Hepatocyte (in vitro differentiated cells): ENCODE results near the gene KDM4C. TPM values are rescaled to one million over a fixed set of nuclear protein-coding genes. Genes with fewer than 3 reads are reported as not detected.

Experiments used
- DNase-seq: peaks from one replicate; pipeline ENCODE4 v3.0.0-alpha.2; 2016; ENCODE audit warnings: low spot score
- H2AFZ ChIP-seq: fragments of 200-600 bp; sonication (generic); 2 replicates; pipeline ENCODE4 v1.6.0; 2016; ENCODE audit warnings: antibody characterized with exemption, mild to moderate bottlenecking
- H3K27ac ChIP-seq: fragments of 200-600 bp; sonication (generic); 2 replicates; pipeline ENCODE4 v1.5.1; 2016; ENCODE audit warnings: mild to moderate bottlenecking
- H3K27me3 ChIP-seq: fragments of 200-600 bp; sonication (generic); 2 replicates; pipeline ENCODE4 v1.6.1; 2016
- H3K36me3 ChIP-seq: fragments of 200-600 bp; sonication (generic); replicated peaks from 2 replicates; pipeline ENCODE4 v1.5.1; 2016; ENCODE audit warnings: low read depth; ENCODE audit not compliant: insufficient read depth
- H3K4me1 ChIP-seq: fragments of 200-600 bp; sonication (generic); 2 replicates; pipeline ENCODE4 v1.5.1; 2016; ENCODE audit warnings: mild to moderate bottlenecking, moderate library complexity; ENCODE audit not compliant: insufficient read depth
- H3K4me2 ChIP-seq: fragments of 200-600 bp; sonication (generic); 2 replicates; pipeline ENCODE4 v1.6.0; 2016
- H3K4me3 ChIP-seq: fragments of 200-600 bp; sonication (generic); 2 replicates; pipeline ENCODE4 v1.5.1; 2016; ENCODE audit warnings: mild to moderate bottlenecking
- H3K79me2 ChIP-seq: fragments of 200-600 bp; sonication (generic); 2 replicates; pipeline ENCODE4 v1.6.0; 2017; ENCODE audit warnings: mild to moderate bottlenecking
- H3K9me2 ChIP-seq: fragments of 200-600 bp; sonication (generic); replicated peaks from 2 replicates; pipeline ENCODE4 v1.6.0; 2017; ENCODE audit warnings: mild to moderate bottlenecking; ENCODE audit not compliant: insufficient read depth
- H3K9me3 ChIP-seq: fragments of 200-600 bp; sonication (generic); 2 replicates; pipeline ENCODE4 v1.5.1; 2016; ENCODE audit warnings: low read depth, mild to moderate bottlenecking
- H4K20me1 ChIP-seq: fragments of 200-600 bp; sonication (generic); 2 replicates; pipeline ENCODE4 v1.6.0; 2016; ENCODE audit warnings: mild to moderate bottlenecking; ENCODE audit not compliant: insufficient read depth, poor library complexity, severe bottlenecking
- CTCF ChIP-seq: fragments of 200-600 bp; sonication (generic); IDR thresholded peaks from 2 replicates; pipeline ENCODE4 v1.5.1; 2016; ENCODE audit warnings: antibody characterized with exemption, mild to moderate bottlenecking; ENCODE audit not compliant: poor library complexity
- EZH2 ChIP-seq: fragments of 200-600 bp; sonication (generic); IDR thresholded peaks from 2 replicates; pipeline ENCODE4 v1.6.1; 2016; ENCODE audit warnings: antibody characterized with exemption, mild to moderate bottlenecking, borderline replicate concordance
- EZH2phosphoT487 ChIP-seq: fragments of 200-600 bp; sonication (generic); IDR thresholded peaks from one replicate; pipeline ENCODE4 v1.6.1; 2018; ENCODE audit warnings: antibody characterized with exemption, mild to moderate bottlenecking, low read depth, moderate library complexity; ENCODE audit not compliant: unreplicated experiment, severe bottlenecking
- WGBS: methylation state at CpG from one replicate; pipeline ENCODE4 v1.1.6; 2016; ENCODE audit warnings: low lambda C conversion rate; ENCODE audit errors: missing lambda C conversion rate; 5-methylcytosine and 5-hydroxymethylcytosine counted together
- polyA plus RNA-seq: library from polyadenylated mRNA; unstranded; fragments of >200 nt; fragmentation: Nextera tagmentation; extraction: Ambion mirVana; gene quantifications from 2 replicates; pipeline ENCODE4 v1.2.1, GENCODE V29; 2016
- total RNA-seq: library from RNA; depleted of rRNA; stranded (reverse); fragments of >200 nt; gene quantifications from 2 replicates; pipeline ENCODE4 v1.2.3, GENCODE V29; 2014

Gene KDM4C
- total and polyA plus RNA-seq, 2 experiments from 2014 or later: 16.1 to 28.7 TPM

GRCh38 chr9:6955251-6955921 is 197.6 kb downstream of the KDM4C start:
- DNase-seq: peak; percentile 14
- peaks cover 14% of the 10 kb centered on the region for H3K4me1 ChIP-seq
- no peak overlapping the region for H3K4me3 ChIP-seq
- H4K20me1 ChIP-seq: no peaks in the 10 kb centered on the region
- H3K9me3 ChIP-seq: no peaks in the 10 kb centered on the region
- no peak overlapping the region for H3K27ac ChIP-seq
- H2AFZ ChIP-seq: no peak overlapping the region
- TF ChIP-seq CTCF (no peak), EZH2phosphoT487 (no peak), EZH2 (no peak)
- no peaks in the 10 kb centered on the region for H3K27me3 ChIP-seq
- H3K79me2 ChIP-seq: peaks cover 5% of the 10 kb centered on the region
- no peaks in the 10 kb centered on the region for H3K9me2 ChIP-seq
- no peaks in the 10 kb centered on the region for H3K36me3 ChIP-seq
- H3K4me2 ChIP-seq: no peak overlapping the region
- 76% methylated on average over 7 of the region's 7 CpGs for WGBS

GRCh38 chr9:6956879-6957278 is 199.1 kb downstream of the KDM4C start:
- WGBS: 80% methylated on average over 2 of the region's 2 CpGs
- no peaks in the 10 kb centered on the region for H3K9me3 ChIP-seq

GRCh38 chr9:6959270-6960000 is 201.7 kb downstream of the KDM4C start:
- peaks cover 5% of the 10 kb centered on the region for H3K79me2 ChIP-seq
- no peak overlapping the region for H3K27ac ChIP-seq
- H3K4me2 ChIP-seq: peak overlapping the region; percentile 9
- no peak for TF ChIP-seq CTCF
- TF ChIP-seq EZH2: no peak
- TF ChIP-seq EZH2phosphoT487: no peak
- H3K36me3 ChIP-seq: no peaks in the 10 kb centered on the region
- H3K4me3 ChIP-seq: no peak overlapping the region
- WGBS: 38% methylated on average over 5 of the region's 5 CpGs
- H2AFZ ChIP-seq: no peak overlapping the region
- no peaks in the 10 kb centered on the region for H3K9me2 ChIP-seq
- peaks cover 14% of the 10 kb centered on the region for H3K4me1 ChIP-seq
- no peaks in the 10 kb centered on the region for H4K20me1 ChIP-seq
- H3K27me3 ChIP-seq: no peaks in the 10 kb centered on the region
- DNase-seq: peak; percentile 12
- H3K9me3 ChIP-seq: no peaks in the 10 kb centered on the region

More at GRCh38 chr9:6956879-6957278, 199.1 kb downstream of the KDM4C start:
- Histone ChIP-seq H3K27me3 (no peaks in the 10 kb centered on the region), H2AFZ (no peak overlapping the region), H3K4me3 (no peak overlapping the region), H4K20me1 (no peaks in the 10 kb centered on the region), H3K4me2 (no peak overlapping the region), H3K79me2 (peaks cover 5% of the 10 kb centered on the region), H3K27ac (no peak overlapping the region), H3K36me3 (no peaks in the 10 kb centered on the region), H3K4me1 (peaks cover 14% of the 10 kb centered on the region), H3K9me2 (no peaks in the 10 kb centered on the region)
- no peak for TF ChIP-seq CTCF
- DNase-seq: no peak
